SHP77 treated with DMSO at 0.1 percent for 48 hours (cell line): Measurements from ENCODE around the gene DUSP16.
"Not testable (repeated sequence)": the region's sequence is repeated elsewhere in the genome, so short reads cannot be mapped to it uniquely, and the experiment has no call there.

Source experiments
- DNase-seq: peaks from one replicate; lab custom pipeline; 2025; lab: John Stamatoyannopoulos, UW

Gene DUSP16

GRCh38 chr12:12492547-12492946 is 70.1 kb downstream of the DUSP16 start:
- DNase-seq: no peak

- no peak for DNase-seq
These were observed 71.1 kb downstream of the DUSP16 start for GRCh38 chr12:12491606-12492005.

- no peak for DNase-seq
These were observed 73.7 kb downstream of the DUSP16 start for GRCh38 chr12:12488823-12489550.

- no peak for DNase-seq
These were observed 74.4 kb downstream of the DUSP16 start for GRCh38 chr12:12488296-12488695.

GRCh38 chr12:12487490-12487889 is 75.2 kb downstream of the DUSP16 start:
- no peak for DNase-seq

GRCh38 chr12:12486661-12487240 is 75.9 kb downstream of the DUSP16 start:
- no peak for DNase-seq

GRCh38 chr12:12483438-12483837 is 79.2 kb downstream of the DUSP16 start:
- no peak for DNase-seq

- no peak for DNase-seq
These were observed 79.7 kb downstream of the DUSP16 start for GRCh38 chr12:12482959-12483358.

GRCh38 chr12:12482150-12482761 is 80.4 kb downstream of the DUSP16 start:
- no peak for DNase-seq

GRCh38 chr12:12481631-12482030 is 81.0 kb downstream of the DUSP16 start:
- DNase-seq: no peak

- no peak for DNase-seq
These were observed 82.6 kb downstream of the DUSP16 start for GRCh38 chr12:12480074-12480473.

- no peak for DNase-seq
These were observed 85.2 kb downstream of the DUSP16 start for GRCh38 chr12:12477532-12477890.

GRCh38 chr12:12476857-12477531 is 85.7 kb downstream of the DUSP16 start:
- no peak for DNase-seq

GRCh38 chr12:12474931-12475795 is 87.5 kb downstream of the DUSP16 start:
- no peak for DNase-seq

GRCh38 chr12:12474471-12474928 is 88.2 kb downstream of the DUSP16 start:
- no peak for DNase-seq

- DNase-seq: no peak
These were observed 89.4 kb downstream of the DUSP16 start for GRCh38 chr12:12473223-12473622.

GRCh38 chr12:12471982-12472961 is 90.4 kb downstream of the DUSP16 start:
- not testable (repeated sequence) for DNase-seq

GRCh38 chr12:12470751-12471306 is 91.8 kb downstream of the DUSP16 start:
- DNase-seq: no peak

- no peak for DNase-seq
These were observed 93.3 kb downstream of the DUSP16 start for GRCh38 chr12:12469386-12469785.

GRCh38 chr12:12468575-12468974 is 94.1 kb downstream of the DUSP16 start:
- no peak for DNase-seq
